Natural killer cell (primary cell): ENCODE measurements around the gene CLDN14. TPM values are rescaled to one million over a fixed set of nuclear protein-coding genes. Genes with fewer than 3 reads are reported as not detected.

ENCODE experiments used
- ATAC-seq, 3 donors: fragments of 150-1000 bp in 2 of 3; fragments of 200-7000 bp in 1 of 3; cut with Tn5 transposase; 1 replicate in 1 of 3; 2 replicates in 2 of 3; pipeline ENCODE4 v1.10.0; 2021; ENCODE audit warnings: mild to moderate bottlenecking in 2 of 3, moderate library complexity in 2 of 3
- DNase-seq, 2 donors: peaks; one replicate each; pipeline versions ENCODE4 v3.0.0 to v3.0.0-alpha.2; 2013 to 2021; ENCODE audit warnings: mixed read lengths in 1 of 2
- H3K27ac ChIP-seq: one replicate; pipeline ENCODE4 v1.5.1; 2013; ENCODE audit warnings: mild to moderate bottlenecking, low read length
- H3K27me3 ChIP-seq: one replicate; pipeline ENCODE4 v1.6.1; 2013; ENCODE audit warnings: low read length; ENCODE audit not compliant: control insufficient read depth, insufficient read depth
- H3K36me3 ChIP-seq: one replicate; pipeline ENCODE4 v1.6.1; 2013; ENCODE audit warnings: low read length; ENCODE audit not compliant: control insufficient read depth, insufficient read depth
- H3K4me1 ChIP-seq: one replicate; pipeline ENCODE4 v1.6.1; 2013; ENCODE audit warnings: low read length; ENCODE audit not compliant: control insufficient read depth, insufficient read depth
- H3K4me3 ChIP-seq: one replicate; pipeline ENCODE4 v1.5.1; 2013; ENCODE audit warnings: low read length
- H3K9me3 ChIP-seq: one replicate; pipeline ENCODE4 v1.6.1; 2013; ENCODE audit warnings: low read length; ENCODE audit not compliant: control insufficient read depth, insufficient read depth
- H3K27ac Mint-ChIP-seq, 2 donors: one replicate each; pipeline ENCODE4 v1.8.0; 2022; ENCODE audit warnings: mild to moderate bottlenecking in 2 of 2, mixed read lengths in 2 of 2, moderate library complexity in 1 of 2
- H3K27me3 Mint-ChIP-seq, 2 donors: one replicate each; pipeline ENCODE4 v1.8.0; 2022; ENCODE audit warnings: low read depth in 2 of 2, mixed read lengths in 2 of 2
- H3K36me3 Mint-ChIP-seq: one replicate; pipeline ENCODE4 v1.8.0; 2022; ENCODE audit warnings: mixed read lengths
- H3K4me1 Mint-ChIP-seq, 2 donors: one replicate each; pipeline ENCODE4 v1.8.0; 2022; ENCODE audit warnings: mixed read lengths in 2 of 2
- H3K4me3 Mint-ChIP-seq: one replicate; pipeline ENCODE4 v1.8.0; 2022; ENCODE audit warnings: mild to moderate bottlenecking, moderate library complexity, mixed read lengths
- H3K9me3 Mint-ChIP-seq, 2 donors: one replicate each; pipeline ENCODE4 v1.8.0; 2022; ENCODE audit warnings: mixed read lengths in 2 of 2
- whole genome bisulfite sequencing: methylation state at CpG from one replicate; pipeline ENCODE4 v1.1.7; 2013; ENCODE audit warnings: missing lambda C conversion rate; ENCODE audit not compliant: insufficient coverage; 5-methylcytosine and 5-hydroxymethylcytosine counted together
- intact Hi-C: fragments of 100-400 bp; cut with micrococcal nuclease; formaldehyde crosslinking; loops from one replicate; pipeline ENCODE4 v1.14.2; 2022
- total RNA-seq, 4 donors: library from RNA; stranded (reverse); fragments of 120-200 nt in 1 of 4; gene quantifications; one replicate each; pipeline versions ENCODE4 v1.2.3 to v1.2.4, GENCODE V29; 2013 to 2022
- TF ChIP-seq, protein P1 (sequence below): fragments of 200-600 bp; IDR thresholded peaks from one replicate; pipeline ENCODE4 v1.8.0; 2022; ENCODE audit warnings: antibody characterized with exemption

The CLDN14 gene
- total RNA-seq, 3 donors from 2014 or later (not counting 1 experiment from before 2014, with no cell fraction given), result not detected

DNA sequence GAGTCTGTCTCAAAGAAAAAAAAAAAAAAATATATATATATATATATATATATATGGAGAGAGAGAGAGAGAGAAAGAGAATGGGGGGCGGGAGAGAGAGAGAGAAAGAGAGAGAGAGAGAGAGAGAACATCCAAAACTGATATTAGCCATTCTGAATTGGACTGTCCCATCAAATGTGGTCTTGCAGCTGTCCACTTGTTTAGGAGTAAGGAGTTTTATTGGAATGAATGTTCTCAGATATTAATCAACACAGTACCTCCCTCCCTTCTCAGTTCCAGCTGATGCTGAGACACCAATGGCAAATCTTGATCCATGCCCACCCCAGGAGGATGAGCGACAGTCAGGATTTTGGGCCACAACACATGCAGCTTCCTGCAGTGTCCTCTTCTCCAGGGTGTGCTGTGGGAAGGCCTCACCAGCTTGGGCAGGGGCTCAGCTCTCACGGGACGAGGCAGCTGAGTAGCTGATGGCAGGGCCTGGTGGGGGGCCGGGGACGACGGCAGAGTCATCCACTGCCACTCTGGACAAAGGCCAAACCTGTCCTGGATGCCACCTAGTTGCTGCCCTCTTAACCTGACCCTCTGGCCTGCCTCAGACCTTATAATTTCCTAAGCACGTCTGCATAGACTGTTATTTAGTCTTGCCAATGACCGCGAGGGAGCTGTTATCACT lies 9.3 kb upstream of the CLDN14 start:
- WGBS, result 79% methylated on average over 10 of the region's 10 CpGs
- H3K36me3 Mint-ChIP-seq, result no peaks in the 10 kb centered on the region
- Histone ChIP-seq H3K9me3 (no peaks in the 10 kb centered on the region), H3K27me3 (no peaks in the 10 kb centered on the region), H3K4me3 (no peak overlapping the region), H3K4me1 (no peaks in the 10 kb centered on the region), H3K27ac (no peak overlapping the region), H3K36me3 (no peaks in the 10 kb centered on the region)
- H3K4me3 Mint-ChIP-seq, result no peak overlapping the region
- H3K27me3 Mint-ChIP-seq, result peaks cover 0 to 5% of the 10 kb centered on the region in 2 donors
- ATAC-seq (no peak), DNase-seq (no peak)
- no peaks in the 10 kb centered on the region for H3K9me3 Mint-ChIP-seq
- TF ChIP-seq, protein P1, sequence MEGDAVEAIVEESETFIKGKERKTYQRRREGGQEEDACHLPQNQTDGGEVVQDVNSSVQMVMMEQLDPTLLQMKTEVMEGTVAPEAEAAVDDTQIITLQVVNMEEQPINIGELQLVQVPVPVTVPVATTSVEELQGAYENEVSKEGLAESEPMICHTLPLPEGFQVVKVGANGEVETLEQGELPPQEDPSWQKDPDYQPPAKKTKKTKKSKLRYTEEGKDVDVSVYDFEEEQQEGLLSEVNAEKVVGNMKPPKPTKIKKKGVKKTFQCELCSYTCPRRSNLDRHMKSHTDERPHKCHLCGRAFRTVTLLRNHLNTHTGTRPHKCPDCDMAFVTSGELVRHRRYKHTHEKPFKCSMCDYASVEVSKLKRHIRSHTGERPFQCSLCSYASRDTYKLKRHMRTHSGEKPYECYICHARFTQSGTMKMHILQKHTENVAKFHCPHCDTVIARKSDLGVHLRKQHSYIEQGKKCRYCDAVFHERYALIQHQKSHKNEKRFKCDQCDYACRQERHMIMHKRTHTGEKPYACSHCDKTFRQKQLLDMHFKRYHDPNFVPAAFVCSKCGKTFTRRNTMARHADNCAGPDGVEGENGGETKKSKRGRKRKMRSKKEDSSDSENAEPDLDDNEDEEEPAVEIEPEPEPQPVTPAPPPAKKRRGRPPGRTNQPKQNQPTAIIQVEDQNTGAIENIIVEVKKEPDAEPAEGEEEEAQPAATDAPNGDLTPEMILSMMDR, result no peak
- H3K27ac Mint-ChIP-seq, result no peak overlapping the region
- H3K4me1 Mint-ChIP-seq, result no peaks in the 10 kb centered on the region
- intact Hi-C loops, result no loop called here

DNA sequence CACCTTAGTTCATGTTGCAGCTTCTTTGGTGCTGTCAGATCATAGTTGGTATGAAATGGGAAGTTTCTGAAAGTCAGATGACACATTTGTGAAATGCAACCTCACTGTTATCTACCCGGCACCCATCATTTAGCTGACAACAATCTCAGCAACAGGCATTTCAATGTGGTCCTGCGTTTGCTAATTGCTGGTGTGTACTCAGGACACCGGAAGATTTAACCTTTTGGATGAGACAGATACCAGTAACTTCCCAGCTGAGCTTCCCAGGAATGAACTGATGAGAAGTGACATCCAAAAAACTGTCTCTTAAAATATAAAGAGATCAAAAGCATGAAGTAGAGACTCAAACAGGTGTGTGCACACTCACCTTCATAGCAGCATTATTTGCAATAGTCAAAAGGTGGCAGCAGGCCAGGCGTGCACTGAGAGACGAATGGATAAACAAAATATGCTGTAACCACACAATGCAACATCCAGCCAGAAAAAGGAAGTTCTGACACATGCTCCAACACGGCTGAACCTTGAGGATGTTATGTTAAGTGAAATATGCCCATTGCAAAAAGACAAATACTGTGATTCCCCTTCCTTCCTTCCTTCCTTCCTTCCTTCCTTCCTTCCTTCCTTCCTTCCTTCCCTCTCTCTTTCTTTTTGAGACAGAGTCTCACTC lies 7.9 kb upstream of the CLDN14 start:
- WGBS, result 49% methylated on average over 5 of the region's 6 CpGs
- TF ChIP-seq, protein P1, result no peak
- Mint-ChIP-seq H3K9me3 (no peaks in the 10 kb centered on the region), H3K36me3 (no peaks in the 10 kb centered on the region), H3K27ac (no peak overlapping the region), H3K27me3 (no peaks in the 10 kb centered on the region), H3K4me1 (no peaks in the 10 kb centered on the region), H3K4me3 (no peak overlapping the region)
- DNase-seq, result no peak
- Histone ChIP-seq H3K4me3 (no peak overlapping the region), H3K36me3 (no peaks in the 10 kb centered on the region), H3K4me1 (no peaks in the 10 kb centered on the region), H3K27me3 (no peaks in the 10 kb centered on the region), H3K27ac (no peak overlapping the region), H3K9me3 (no peaks in the 10 kb centered on the region)
- intact Hi-C loops, result no loop called here
- no peak for ATAC-seq

DNA sequence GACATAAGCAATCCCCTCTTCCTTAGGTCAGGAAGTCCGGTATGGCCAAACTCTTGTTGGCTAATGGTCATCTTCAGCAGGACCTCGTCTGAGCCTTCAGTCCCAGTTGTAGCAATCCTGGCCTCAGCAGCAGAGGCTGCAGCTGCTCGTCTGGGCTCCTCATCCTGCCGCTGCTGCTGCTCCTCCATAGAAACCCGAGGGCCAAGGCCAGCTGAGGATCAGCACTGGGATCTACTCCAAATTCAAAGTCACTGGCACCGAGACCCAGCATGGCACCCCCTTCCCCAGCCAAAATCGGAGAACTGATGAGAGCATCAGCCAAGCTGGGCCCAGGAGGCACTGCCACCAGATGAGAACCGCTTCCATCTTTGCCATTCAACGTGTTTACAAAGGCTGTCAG lies 6.3 kb upstream of the CLDN14 start:
- Mint-ChIP-seq H3K9me3 (no peaks in the 10 kb centered on the region), H3K36me3 (no peaks in the 10 kb centered on the region), H3K4me1 (no peaks in the 10 kb centered on the region), H3K4me3 (no peak overlapping the region), H3K27me3 (no peaks in the 10 kb centered on the region), H3K27ac (no peak overlapping the region)
- H3K36me3 ChIP-seq, result no peaks in the 10 kb centered on the region
- no peak overlapping the region for H3K27ac ChIP-seq
- WGBS, result 89% methylated on average over 9 of the region's 9 CpGs
- no peaks in the 10 kb centered on the region for H3K4me1 ChIP-seq
- DNase-seq (no peak), ATAC-seq (no peak)
- TF ChIP-seq, protein P1, result no peak
- intact Hi-C loops, result no loop called here
- H3K27me3 ChIP-seq, result no peaks in the 10 kb centered on the region
- no peak overlapping the region for H3K4me3 ChIP-seq
- H3K9me3 ChIP-seq, result no peaks in the 10 kb centered on the region
